Measurements from ENCODE around the gene NAA80.
"Not testable (repeated sequence)": the region's sequence is repeated elsewhere in the genome, so short reads cannot be mapped to it uniquely, and the experiment has no call there.

NAA80 gene

GRCh38 chr3:50264383-50264963 is 34.7 kb downstream of the NAA80 start:
- H3K36me3 ChIP-seq (ENCODE audit: control insufficient read depth, insufficient read depth, low read length, severe bottlenecking) = no peaks in the 10 kb centered on the region
- H3K27me3 ChIP-seq (replicated peaks; ENCODE audit: control insufficient read depth, insufficient read depth, low read length) = no peaks in the 10 kb centered on the region
- DNase-seq (ENCODE audit: low read depth) = peak; percentile 93
- no peaks in the 10 kb centered on the region for H3K9me3 ChIP-seq (ENCODE audit: control insufficient read depth, low read length)
- H3K4me1 ChIP-seq (ENCODE audit: control insufficient read depth, insufficient read depth, low read length) = peaks cover 60% of the 10 kb centered on the region
- H3K9ac ChIP-seq (ENCODE audit: low read length) = peak overlapping the region; percentile 38
- H3K4me3 ChIP-seq (ENCODE audit: low read length) = no peak overlapping the region

DNA sequence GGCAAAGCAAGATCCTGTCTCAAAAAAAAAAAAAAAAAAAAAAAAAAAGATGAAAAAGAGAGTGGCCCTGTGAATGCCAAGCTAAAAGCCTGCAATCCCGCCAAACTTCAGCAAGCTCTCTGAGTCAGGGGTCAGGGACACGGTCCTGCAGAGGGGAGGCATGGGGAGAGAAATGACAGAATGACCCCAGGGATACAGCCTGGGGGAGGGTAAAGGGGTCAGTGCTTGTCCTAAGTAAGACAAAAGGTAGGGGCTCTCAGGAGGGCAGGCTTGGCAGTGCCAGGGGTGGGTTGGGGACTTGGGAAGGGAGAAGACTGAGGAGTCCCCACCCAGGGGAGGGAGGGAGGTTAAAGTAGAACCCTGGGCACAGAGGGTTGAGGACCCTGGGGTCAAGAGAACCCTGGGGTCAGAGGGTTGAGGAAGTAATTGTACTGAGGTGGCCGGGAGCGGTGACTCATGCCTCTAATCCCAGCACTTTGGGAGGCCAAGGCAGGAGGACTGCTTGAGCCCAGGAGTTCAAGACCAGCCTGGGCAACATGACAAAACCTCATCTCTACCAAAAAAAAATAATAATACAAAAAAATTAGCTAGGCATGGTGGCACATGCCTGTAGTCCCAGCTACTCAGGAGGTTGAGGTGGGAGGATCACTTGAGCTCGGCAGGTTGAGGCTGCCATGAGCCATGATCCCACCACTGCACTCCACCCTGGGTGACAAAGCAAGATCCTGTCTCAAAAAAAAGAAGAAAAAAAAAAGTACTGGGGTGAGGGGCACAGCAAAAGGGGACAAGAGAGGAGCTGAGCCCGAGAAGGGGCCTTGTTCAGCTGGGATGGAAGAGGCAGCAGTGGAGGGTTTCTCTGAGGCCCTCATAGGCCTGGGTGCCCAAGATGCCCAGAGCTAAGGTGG is 35.5 kb downstream of the NAA80 start:
- DNase-seq (ENCODE audit: low read depth) = no peak

GRCh38 chr3:50262778-50263177 is 36.4 kb downstream of the NAA80 start:
- Histone ChIP-seq H3K4me1 (ENCODE audit: control insufficient read depth, insufficient read depth, low read length) (peaks cover 48% of the 10 kb centered on the region), H3K36me3 (ENCODE audit: control insufficient read depth, insufficient read depth, low read length, severe bottlenecking) (peaks cover 10% of the 10 kb centered on the region), H3K9ac (ENCODE audit: low read length) (no peak overlapping the region), H3K27me3 (replicated peaks; ENCODE audit: control insufficient read depth, insufficient read depth, low read length) (no peaks in the 10 kb centered on the region), H3K4me3 (ENCODE audit: low read length) (no peak overlapping the region), H3K9me3 (ENCODE audit: control insufficient read depth, low read length) (no peaks in the 10 kb centered on the region)
- DNase-seq (ENCODE audit: low read depth) = no peak

More for the DNA sequence above, 35.5 kb downstream of the NAA80 start:
- Histone ChIP-seq H3K36me3 (ENCODE audit: control insufficient read depth, insufficient read depth, low read length, severe bottlenecking) (peaks cover under 1% of the 10 kb centered on the region), H3K27me3 (replicated peaks; ENCODE audit: control insufficient read depth, insufficient read depth, low read length) (no peaks in the 10 kb centered on the region), H3K4me1 (ENCODE audit: control insufficient read depth, insufficient read depth, low read length) (peaks cover 53% of the 10 kb centered on the region), H3K4me3 (ENCODE audit: low read length) (no peak overlapping the region), H3K9ac (ENCODE audit: low read length) (peak overlapping the region; percentile 38), H3K9me3 (ENCODE audit: control insufficient read depth, low read length) (no peaks in the 10 kb centered on the region)

DNA sequence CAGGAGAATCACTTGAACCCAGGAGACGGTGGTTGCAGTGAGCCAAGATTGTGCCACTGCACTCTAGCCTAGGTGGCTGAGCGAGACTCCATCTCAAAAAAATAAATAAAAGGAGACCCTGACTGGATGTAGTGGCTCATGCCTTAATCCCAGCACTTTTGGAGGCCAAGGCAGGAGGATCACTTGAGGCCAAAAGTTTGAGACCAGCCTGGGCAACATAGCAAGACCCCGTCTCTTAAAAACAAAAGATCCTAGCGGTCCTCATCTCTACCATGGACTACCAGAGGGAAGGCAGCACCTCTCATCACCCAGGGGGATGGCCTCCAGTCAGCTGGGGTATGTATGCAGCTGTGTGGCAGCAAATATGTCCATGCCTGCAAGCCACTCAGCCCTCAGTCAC is 37.0 kb downstream of the NAA80 start:
- H3K27me3 ChIP-seq (replicated peaks; ENCODE audit: control insufficient read depth, insufficient read depth, low read length); H3K4me3 ChIP-seq (ENCODE audit: low read length); DNase-seq (ENCODE audit: low read depth); H3K9ac ChIP-seq (ENCODE audit: low read length); H3K9me3 ChIP-seq (ENCODE audit: control insufficient read depth, low read length): not testable (repeated sequence)
- H3K36me3 ChIP-seq (ENCODE audit: control insufficient read depth, insufficient read depth, low read length, severe bottlenecking) = peaks cover 14% of the 10 kb centered on the region
- H3K4me1 ChIP-seq (ENCODE audit: control insufficient read depth, insufficient read depth, low read length) = peaks cover 43% of the 10 kb centered on the region

GRCh38 chr3:50261505-50261904 is 37.7 kb downstream of the NAA80 start:
- DNase-seq (ENCODE audit: low read depth) = no peak
- Histone ChIP-seq H3K9ac (ENCODE audit: low read length) (peak overlapping the region; percentile 87), H3K36me3 (ENCODE audit: control insufficient read depth, insufficient read depth, low read length, severe bottlenecking) (peaks cover 21% of the 10 kb centered on the region), H3K9me3 (ENCODE audit: control insufficient read depth, low read length) (no peaks in the 10 kb centered on the region), H3K4me3 (ENCODE audit: low read length) (no peak overlapping the region), H3K27me3 (replicated peaks; ENCODE audit: control insufficient read depth, insufficient read depth, low read length) (no peaks in the 10 kb centered on the region), H3K4me1 (ENCODE audit: control insufficient read depth, insufficient read depth, low read length) (peaks cover 39% of the 10 kb centered on the region)

GRCh38 chr3:50260942-50261441 is 38.2 kb downstream of the NAA80 start:
- Histone ChIP-seq H3K9ac (ENCODE audit: low read length) (peak overlapping the region; percentile 87), H3K27me3 (replicated peaks; ENCODE audit: control insufficient read depth, insufficient read depth, low read length) (no peaks in the 10 kb centered on the region), H3K9me3 (ENCODE audit: control insufficient read depth, low read length) (no peaks in the 10 kb centered on the region), H3K36me3 (ENCODE audit: control insufficient read depth, insufficient read depth, low read length, severe bottlenecking) (peaks cover 26% of the 10 kb centered on the region), H3K4me3 (ENCODE audit: low read length) (peak overlapping the region; percentile 76), H3K4me1 (ENCODE audit: control insufficient read depth, insufficient read depth, low read length) (peaks cover 39% of the 10 kb centered on the region)
- peak; percentile 16 for DNase-seq (ENCODE audit: low read depth)

- no peaks in the 10 kb centered on the region for H3K27me3 ChIP-seq (replicated peaks; ENCODE audit: control insufficient read depth, insufficient read depth, low read length)
- peaks cover 37% of the 10 kb centered on the region for H3K4me1 ChIP-seq (ENCODE audit: control insufficient read depth, insufficient read depth, low read length)
- H3K9me3 ChIP-seq (ENCODE audit: control insufficient read depth, low read length) = no peaks in the 10 kb centered on the region
- H3K9ac ChIP-seq (ENCODE audit: low read length) = peak overlapping the region; percentile 87
- peaks cover 31% of the 10 kb centered on the region for H3K36me3 ChIP-seq (ENCODE audit: control insufficient read depth, insufficient read depth, low read length, severe bottlenecking)
- peak; percentile 96 for DNase-seq (ENCODE audit: low read depth)
- H3K4me3 ChIP-seq (ENCODE audit: low read length) = peak overlapping the region; percentile 76
Observed at GRCh38 chr3:50260027-50260941, 38.9 kb downstream of the NAA80 start.

DNA sequence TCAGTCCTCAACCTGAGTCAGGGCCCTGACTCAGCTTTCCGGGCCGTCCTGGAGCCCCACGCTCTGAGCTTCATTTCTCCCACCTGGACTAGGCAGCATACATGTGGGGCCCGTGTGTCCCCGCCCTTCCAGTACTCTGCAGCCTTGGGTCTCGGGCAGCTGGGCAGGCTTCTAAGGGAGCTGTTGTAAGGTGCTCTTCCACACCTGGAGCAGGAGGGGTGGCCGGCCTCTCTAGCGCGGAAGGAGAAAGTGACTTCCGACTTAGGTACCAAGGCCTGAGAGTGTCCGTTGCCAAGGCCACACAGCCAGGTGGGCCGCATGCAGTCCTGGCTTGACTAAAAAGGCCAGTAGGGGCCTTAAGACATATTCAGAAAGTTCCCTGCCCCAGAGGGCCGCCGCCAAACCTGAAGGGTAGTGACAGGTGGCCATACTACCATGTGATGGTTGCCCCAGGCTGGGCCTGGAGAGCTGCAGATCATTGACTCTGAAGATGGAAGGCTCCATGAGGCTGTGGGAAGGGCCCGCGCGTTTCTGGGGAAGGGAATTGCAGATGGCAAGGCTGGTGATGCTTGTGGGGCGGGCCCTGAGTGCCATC is 39.7 kb downstream of the NAA80 start:
- peaks cover 38% of the 10 kb centered on the region for H3K36me3 ChIP-seq (ENCODE audit: control insufficient read depth, insufficient read depth, low read length, severe bottlenecking)
- peaks cover 38% of the 10 kb centered on the region for H3K4me1 ChIP-seq (ENCODE audit: control insufficient read depth, insufficient read depth, low read length)
- peak overlapping the region; percentile 41 for H3K4me3 ChIP-seq (ENCODE audit: low read length)
- H3K9ac ChIP-seq (ENCODE audit: low read length) = peak overlapping the region; percentile 87
- no peaks in the 10 kb centered on the region for H3K27me3 ChIP-seq (replicated peaks; ENCODE audit: control insufficient read depth, insufficient read depth, low read length)
- no peak for DNase-seq (ENCODE audit: low read depth)
- no peaks in the 10 kb centered on the region for H3K9me3 ChIP-seq (ENCODE audit: control insufficient read depth, low read length)

DNA sequence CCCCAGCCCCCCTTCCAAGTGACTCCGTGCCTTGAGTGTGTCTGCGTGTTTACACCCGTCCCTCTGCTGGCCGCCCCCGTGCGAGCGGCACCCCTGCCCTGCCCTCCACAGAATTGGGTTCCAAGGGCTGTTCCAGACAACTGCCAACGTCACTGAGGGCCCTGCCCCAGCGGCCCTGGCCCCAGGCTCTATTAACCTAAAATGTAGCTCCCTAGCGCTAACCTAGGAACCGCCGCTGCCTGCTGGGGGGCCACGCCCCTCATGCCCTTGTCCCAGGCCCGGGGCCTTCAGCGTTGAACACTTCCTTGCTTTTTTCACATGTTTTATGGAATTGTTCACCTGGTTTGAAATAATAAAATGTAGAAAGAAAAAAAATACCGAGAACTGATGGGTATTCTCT is 40.2 kb downstream of the NAA80 start:
- H3K27me3 ChIP-seq (replicated peaks; ENCODE audit: control insufficient read depth, insufficient read depth, low read length) = no peaks in the 10 kb centered on the region
- H3K4me1 ChIP-seq (ENCODE audit: control insufficient read depth, insufficient read depth, low read length) = peaks cover 33% of the 10 kb centered on the region
- H3K4me3 ChIP-seq (ENCODE audit: low read length) = no peak overlapping the region
- H3K36me3 ChIP-seq (ENCODE audit: control insufficient read depth, insufficient read depth, low read length, severe bottlenecking) = peaks cover 44% of the 10 kb centered on the region
- DNase-seq (ENCODE audit: low read depth) = no peak
- H3K9me3 ChIP-seq (ENCODE audit: control insufficient read depth, low read length) = no peaks in the 10 kb centered on the region
- H3K9ac ChIP-seq (ENCODE audit: low read length) = no peak overlapping the region

GRCh38 chr3:50258029-50258680 is 41.0 kb downstream of the NAA80 start:
- H3K4me1 ChIP-seq (ENCODE audit: control insufficient read depth, insufficient read depth, low read length) = peaks cover 26% of the 10 kb centered on the region
- peaks cover 51% of the 10 kb centered on the region for H3K36me3 ChIP-seq (ENCODE audit: control insufficient read depth, insufficient read depth, low read length, severe bottlenecking)
- no peak for DNase-seq (ENCODE audit: low read depth)
- H3K9me3 ChIP-seq (ENCODE audit: control insufficient read depth, low read length) = no peaks in the 10 kb centered on the region
- H3K27me3 ChIP-seq (replicated peaks; ENCODE audit: control insufficient read depth, insufficient read depth, low read length) = no peaks in the 10 kb centered on the region
- no peak overlapping the region for H3K4me3 ChIP-seq (ENCODE audit: low read length)
- no peak overlapping the region for H3K9ac ChIP-seq (ENCODE audit: low read length)

All from adipocyte (in vitro differentiated cells).